Measurements from ENCODE around the gene LILRB3.

DNA sequence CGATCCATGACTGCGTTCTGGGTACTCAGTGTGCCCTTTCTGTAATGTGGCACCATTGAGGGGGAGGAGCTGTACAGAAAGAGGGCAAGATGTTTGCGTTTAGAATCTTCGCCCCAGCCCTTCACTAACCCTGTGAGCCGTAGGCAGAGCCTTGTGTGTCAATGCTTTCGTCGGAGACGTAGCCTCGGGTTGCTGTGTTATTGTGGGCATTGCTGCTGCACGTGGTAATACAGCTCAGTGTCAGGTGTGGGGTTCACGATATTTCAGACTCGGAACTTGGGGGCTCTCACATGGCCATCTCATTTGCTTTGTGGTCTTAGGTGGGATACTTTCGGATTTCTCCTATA, 16.0 kb downstream of the LILRB3 start:
- TF ChIP-seq, protein P1, sequence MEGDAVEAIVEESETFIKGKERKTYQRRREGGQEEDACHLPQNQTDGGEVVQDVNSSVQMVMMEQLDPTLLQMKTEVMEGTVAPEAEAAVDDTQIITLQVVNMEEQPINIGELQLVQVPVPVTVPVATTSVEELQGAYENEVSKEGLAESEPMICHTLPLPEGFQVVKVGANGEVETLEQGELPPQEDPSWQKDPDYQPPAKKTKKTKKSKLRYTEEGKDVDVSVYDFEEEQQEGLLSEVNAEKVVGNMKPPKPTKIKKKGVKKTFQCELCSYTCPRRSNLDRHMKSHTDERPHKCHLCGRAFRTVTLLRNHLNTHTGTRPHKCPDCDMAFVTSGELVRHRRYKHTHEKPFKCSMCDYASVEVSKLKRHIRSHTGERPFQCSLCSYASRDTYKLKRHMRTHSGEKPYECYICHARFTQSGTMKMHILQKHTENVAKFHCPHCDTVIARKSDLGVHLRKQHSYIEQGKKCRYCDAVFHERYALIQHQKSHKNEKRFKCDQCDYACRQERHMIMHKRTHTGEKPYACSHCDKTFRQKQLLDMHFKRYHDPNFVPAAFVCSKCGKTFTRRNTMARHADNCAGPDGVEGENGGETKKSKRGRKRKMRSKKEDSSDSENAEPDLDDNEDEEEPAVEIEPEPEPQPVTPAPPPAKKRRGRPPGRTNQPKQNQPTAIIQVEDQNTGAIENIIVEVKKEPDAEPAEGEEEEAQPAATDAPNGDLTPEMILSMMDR (IDR thresholded peaks at IDR 0.05): no peak
- TF ChIP-seq POLR2A (IDR thresholded peaks at IDR 0.05): no peak
